HL-60 (cell line): Measurements from ENCODE around the gene HDGFL2.

Experiments
- CTCF ChIP-seq: IDR thresholded peaks from one replicate; pipeline ENCODE4 v1.5.1; 2011; ENCODE audit warnings: low read length, control low read depth, inconsistent platforms; ENCODE audit not compliant: insufficient read depth
- GABPA ChIP-seq: IDR thresholded peaks from 2 replicates; pipeline ENCODE4 v1.6.1; 2012; ENCODE audit warnings: low read depth
- POLR2AphosphoS5 ChIP-seq: IDR thresholded peaks from 2 replicates; pipeline ENCODE4 v1.6.1; 2012; ENCODE audit warnings: low read depth
- REST ChIP-seq: IDR thresholded peaks from 2 replicates; pipeline ENCODE4 v1.6.1; 2012; ENCODE audit warnings: low read depth; ENCODE audit not compliant: insufficient replicate concordance
- SPI1 ChIP-seq: IDR thresholded peaks from 2 replicates; pipeline ENCODE4 v1.6.1; 2012; ENCODE audit warnings: low read depth, mild to moderate bottlenecking, borderline replicate concordance

- TF ChIP-seq CTCF (no peak), REST (no peak), POLR2AphosphoS5 (no peak), GABPA (no peak), SPI1 (no peak)
Measured at GRCh38 chr19:4467835-4468234, 4.3 kb upstream of the HDGFL2 start.
